ENCODE measurements around the gene HDC. TPM values are rescaled to one million over a fixed set of nuclear protein-coding genes. Genes with fewer than 3 reads are reported as not detected.

Gene HDC
- total RNA-seq, 1 donor from 2014 or later = 4.1 TPM

GRCh38 chr15:50233192-50233736 is 32.3 kb downstream of the HDC start:
- DNase-seq (no peak), ATAC-seq (no peak)
- Histone ChIP-seq H3K4me3 (no peak overlapping the region), H3K27me3 (no peaks in the 10 kb centered on the region), H3K4me1 (no peaks in the 10 kb centered on the region), H3K9me3 (no peaks in the 10 kb centered on the region), H3K36me3 (no peaks in the 10 kb centered on the region), H3K27ac (no peak overlapping the region)
- intact Hi-C loops (cut with DNase I) = no loop called here
- TF ChIP-seq CTCF (IDR thresholded peaks at IDR 0.05) = no peak

GRCh38 chr15:50232791-50233190 is 32.7 kb downstream of the HDC start:
- Histone ChIP-seq H3K4me1 (no peaks in the 10 kb centered on the region), H3K36me3 (no peaks in the 10 kb centered on the region), H3K27me3 (no peaks in the 10 kb centered on the region), H3K27ac (no peak overlapping the region), H3K4me3 (no peak overlapping the region), H3K9me3 (no peaks in the 10 kb centered on the region)
- TF ChIP-seq CTCF (IDR thresholded peaks at IDR 0.05) = no peak
- ATAC-seq (no peak), DNase-seq (no peak)
- intact Hi-C loops (cut with DNase I) = no loop called here

GRCh38 chr15:50231761-50232160 is 33.8 kb downstream of the HDC start:
- H3K4me1 ChIP-seq = no peaks in the 10 kb centered on the region
- TF ChIP-seq CTCF (IDR thresholded peaks at IDR 0.05) = no peak
- H3K9me3 ChIP-seq = no peaks in the 10 kb centered on the region
- no peaks in the 10 kb centered on the region for H3K27me3 ChIP-seq
- H3K36me3 ChIP-seq = no peaks in the 10 kb centered on the region
- H3K4me3 ChIP-seq = no peak overlapping the region
- no peak for DNase-seq
- H3K27ac ChIP-seq = no peak overlapping the region
- ATAC-seq = no peak
- intact Hi-C loops (cut with DNase I) = no loop called here

GRCh38 chr15:50229336-50229735 is 36.2 kb downstream of the HDC start:
- no peaks in the 10 kb centered on the region for H3K9me3 ChIP-seq
- DNase-seq = no peak
- H3K27ac ChIP-seq = no peak overlapping the region
- no peak for ATAC-seq
- no peaks in the 10 kb centered on the region for H3K27me3 ChIP-seq
- no peak for TF ChIP-seq CTCF (IDR thresholded peaks at IDR 0.05)
- no peak overlapping the region for H3K4me3 ChIP-seq
- intact Hi-C loops (cut with DNase I) = no loop called here
- H3K36me3 ChIP-seq = no peaks in the 10 kb centered on the region
- H3K4me1 ChIP-seq = no peaks in the 10 kb centered on the region

- Histone ChIP-seq H3K27ac (no peak overlapping the region), H3K4me3 (no peak overlapping the region), H3K36me3 (no peaks in the 10 kb centered on the region), H3K4me1 (no peaks in the 10 kb centered on the region), H3K27me3 (no peaks in the 10 kb centered on the region), H3K9me3 (no peaks in the 10 kb centered on the region)
- no peak for ATAC-seq
- no peak for TF ChIP-seq CTCF (IDR thresholded peaks at IDR 0.05)
- intact Hi-C loops (cut with DNase I) = no loop called here
- no peak for DNase-seq
Measured at GRCh38 chr15:50228866-50229265, 36.7 kb downstream of the HDC start.

GRCh38 chr15:50227076-50227475 is 38.5 kb downstream of the HDC start:
- Histone ChIP-seq H3K27ac (no peak overlapping the region), H3K4me3 (no peak overlapping the region), H3K4me1 (no peaks in the 10 kb centered on the region), H3K36me3 (no peaks in the 10 kb centered on the region), H3K27me3 (no peaks in the 10 kb centered on the region), H3K9me3 (no peaks in the 10 kb centered on the region)
- no peak for TF ChIP-seq CTCF (IDR thresholded peaks at IDR 0.05)
- DNase-seq (no peak), ATAC-seq (no peak)
- intact Hi-C loops (cut with DNase I) = no loop called here
